Choroid plexus epithelial cell (primary cell): Measurements from ENCODE around the gene PKD1.

Experiments
- DNase-seq: peaks from one replicate; pipeline ENCODE4 v3.0.0-alpha.2; 2010; ENCODE audit warnings: low read depth
- H3K4me3 ChIP-seq: 2 replicates; pipeline ENCODE4 v1.5.1; 2011; ENCODE audit warnings: low read depth, mild to moderate bottlenecking, control low read depth, low read length, moderate library complexity
- CTCF ChIP-seq: conservative IDR thresholded peaks from 2 replicates; pipeline ENCODE4 v1.5.1; 2011; ENCODE audit warnings: low read depth, mild to moderate bottlenecking, control low read depth, inconsistent platforms, low read length, moderate library complexity

The PKD1 gene

GRCh38 chr16:2071454-2072202, 64.1 kb downstream of the PKD1 start:
- no peak for DNase-seq
- H3K4me3 ChIP-seq, result no peak overlapping the region
- TF ChIP-seq CTCF, result no peak

GRCh38 chr16:2070576-2071453, 64.9 kb downstream of the PKD1 start:
- no peak for TF ChIP-seq CTCF
- no peak for DNase-seq
- no peak overlapping the region for H3K4me3 ChIP-seq

- no peak for TF ChIP-seq CTCF
- H3K4me3 ChIP-seq, result no peak overlapping the region
- no peak for DNase-seq
Observed at GRCh38 chr16:2066139-2066538, 69.6 kb downstream of the PKD1 start.

- no peak overlapping the region for H3K4me3 ChIP-seq
- DNase-seq, result no peak
- no peak for TF ChIP-seq CTCF
Observed at GRCh38 chr16:2064368-2064945, 71.2 kb downstream of the PKD1 start.

- no peak for TF ChIP-seq CTCF
- no peak for DNase-seq
- no peak overlapping the region for H3K4me3 ChIP-seq
Observed at GRCh38 chr16:2063861-2064260, 71.8 kb downstream of the PKD1 start.

GRCh38 chr16:2062801-2063200, 72.9 kb downstream of the PKD1 start:
- no peak for DNase-seq
- H3K4me3 ChIP-seq, result no peak overlapping the region
- TF ChIP-seq CTCF, result no peak
